ENCODE measurements around the gene CCND1.

DNA sequence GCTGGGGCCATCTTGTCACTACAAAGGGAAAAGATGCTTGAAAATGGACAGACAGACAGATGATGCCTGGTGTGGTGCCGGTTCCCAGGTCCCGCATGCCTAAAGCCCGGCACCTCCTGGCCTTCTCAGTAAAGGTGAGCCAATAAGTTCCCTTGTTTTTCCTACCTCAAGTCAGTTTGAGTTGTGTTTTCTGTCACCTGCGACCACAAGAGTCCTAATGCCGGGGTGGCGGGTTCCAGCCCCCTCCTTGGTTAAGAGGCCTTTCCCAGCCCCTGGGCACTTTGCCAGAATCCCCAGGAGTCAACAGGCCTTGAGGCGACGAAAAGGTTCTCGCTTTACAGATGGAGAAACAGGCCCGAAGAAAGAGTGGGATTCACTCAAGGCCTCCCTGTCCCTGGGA is 53.8 kb downstream of the CCND1 start:
- TF ChIP-seq EZH2 (IDR thresholded peaks at IDR 0.05) (no peak), EZH2phosphoT487 (IDR thresholded peaks at IDR 0.05) (no peak)
- TF ChIP-seq, protein P1, sequence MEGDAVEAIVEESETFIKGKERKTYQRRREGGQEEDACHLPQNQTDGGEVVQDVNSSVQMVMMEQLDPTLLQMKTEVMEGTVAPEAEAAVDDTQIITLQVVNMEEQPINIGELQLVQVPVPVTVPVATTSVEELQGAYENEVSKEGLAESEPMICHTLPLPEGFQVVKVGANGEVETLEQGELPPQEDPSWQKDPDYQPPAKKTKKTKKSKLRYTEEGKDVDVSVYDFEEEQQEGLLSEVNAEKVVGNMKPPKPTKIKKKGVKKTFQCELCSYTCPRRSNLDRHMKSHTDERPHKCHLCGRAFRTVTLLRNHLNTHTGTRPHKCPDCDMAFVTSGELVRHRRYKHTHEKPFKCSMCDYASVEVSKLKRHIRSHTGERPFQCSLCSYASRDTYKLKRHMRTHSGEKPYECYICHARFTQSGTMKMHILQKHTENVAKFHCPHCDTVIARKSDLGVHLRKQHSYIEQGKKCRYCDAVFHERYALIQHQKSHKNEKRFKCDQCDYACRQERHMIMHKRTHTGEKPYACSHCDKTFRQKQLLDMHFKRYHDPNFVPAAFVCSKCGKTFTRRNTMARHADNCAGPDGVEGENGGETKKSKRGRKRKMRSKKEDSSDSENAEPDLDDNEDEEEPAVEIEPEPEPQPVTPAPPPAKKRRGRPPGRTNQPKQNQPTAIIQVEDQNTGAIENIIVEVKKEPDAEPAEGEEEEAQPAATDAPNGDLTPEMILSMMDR (IDR thresholded peaks at IDR 0.05) = no peak

Measured in neural progenitor cell (in vitro differentiated cells).